ENCODE results near the gene SDK2.

GRCh38 chr17:73588301-73588846 lies 55.9 kb downstream of the SDK2 start:
- no peak for TF ChIP-seq CTCF (IDR thresholded peaks at IDR 0.05; ENCODE audit: poor library complexity)
- TF ChIP-seq EZH2 (IDR thresholded peaks at IDR 0.05; ENCODE audit: borderline replicate concordance), result no peak

Data from hepatocyte (in vitro differentiated cells).